Measurements from ENCODE around the gene KRT78. TPM values are rescaled to one million over a fixed set of nuclear protein-coding genes. Genes with fewer than 3 reads are reported as not detected.

KRT78 gene
- total and polyA plus RNA-seq, 9 of the 15 experiments (the other 6 are each of a cell fraction or from before 2014, with no cell fraction given) = not detected

DNA sequence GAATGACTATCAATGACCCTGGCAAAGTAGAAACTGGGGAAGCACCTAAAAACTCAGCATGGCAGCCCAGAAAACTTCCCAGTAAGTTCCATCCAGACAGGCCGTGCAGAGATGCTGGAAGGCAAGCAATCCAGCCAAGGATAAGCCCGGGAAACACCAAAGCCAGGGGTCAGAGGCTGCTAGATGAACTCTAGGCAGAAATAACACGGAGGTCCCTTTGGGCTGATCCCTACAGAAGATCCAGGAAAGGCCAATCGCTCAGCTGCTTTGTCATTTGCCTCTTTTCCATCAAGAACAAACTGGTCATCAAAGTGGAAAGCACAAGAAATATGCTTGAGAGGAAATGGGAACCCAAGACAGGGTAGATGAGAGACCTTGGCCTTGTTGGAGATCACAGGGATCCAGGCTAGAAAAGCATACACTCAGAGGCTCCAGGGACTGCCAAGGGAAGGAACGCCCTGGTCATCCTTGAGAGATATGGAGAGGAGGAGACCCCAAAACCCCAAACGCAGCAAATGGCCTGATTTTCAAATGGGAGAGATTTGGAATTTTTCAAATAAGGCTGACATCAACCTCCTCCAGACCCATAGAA is 21.2 kb downstream of the KRT78 start:
- BruUV-seq (replicated peaks) = no TSS peak
- intact Hi-C loops (cut with micrococcal nuclease) = no loop called here

More for the DNA sequence above, 21.2 kb downstream of the KRT78 start:
- in situ Hi-C loops (cut with MboI) = no loop called here
- Histone ChIP-seq H4K20me1 (replicated peaks; ENCODE audit: control insufficient read depth, insufficient read depth, low read length) (no peaks in the 10 kb centered on the region; the same call in 1 of the 2 replicates), H3K27ac (ENCODE audit: extremely low read depth, low read depth, low read length) (no peak overlapping the region), H3K36me3 (ENCODE audit: control insufficient read depth, insufficient read depth, low read length) (no peaks in the 10 kb centered on the region), H3K27me3 (ENCODE audit: control insufficient read depth in 2 of 2, insufficient read depth in 2 of 2, low read length in 2 of 2) (peaks cover 35 to 63% of the 10 kb centered on the region in 2 experiments), H3K9me1 (ENCODE audit: control insufficient read depth, insufficient read depth, low read length) (no peaks in the 10 kb centered on the region), H3K4me2 (ENCODE audit: insufficient read depth, low read length) (no peak overlapping the region), H3K4me3 (no peak overlapping the region), H3K79me2 (ENCODE audit: control insufficient read depth, insufficient read depth, low read length) (no peaks in the 10 kb centered on the region), H3K9me3 (replicated peaks; ENCODE audit: control insufficient read depth, insufficient read depth, low read depth, low read length) (no peaks in the 10 kb centered on the region), H3K4me1 (replicated peaks in 1 of 2; ENCODE audit: control insufficient read depth in 2 of 2, insufficient read depth in 2 of 2, low read length in 2 of 2) (no peaks in the 10 kb centered on the region), H3K9ac (ENCODE audit: insufficient read depth in 1 of 2, low read depth in 2 of 2, low read length in 2 of 2) (no peak overlapping the region), H2AFZ (ENCODE audit: low read depth, low read length) (no peak overlapping the region)
- no peak for DNase-seq (ENCODE audit: extremely low read depth in 1 of 4, low spot score in 3 of 4)
- FAIRE-seq = no peak
- ChIA-PET CTCF (ENCODE audit: low intra/inter-chr PET ratio) (no interaction called here), POLR2A (interaction anchor here (0.6 kb wide), 1 partner anchor 13 kb away, joined by 3 read pairs; no protein-coding TSS in a partner anchor)
- no peak for ATAC-seq
- TF ChIP-seq ZNF436 (CRISPR knock-in tag; IDR thresholded peaks at IDR 0.05) (no peak), C11orf30 (IDR thresholded peaks at IDR 0.05; ENCODE audit: low read depth) (no peak), ZNF584 (CRISPR knock-in tag; IDR thresholded peaks at IDR 0.05; ENCODE audit: low read depth) (no peak), ZSCAN29 (IDR thresholded peaks at IDR 0.05) (no peak), PHB (CRISPR knock-in tag; IDR thresholded peaks at IDR 0.05) (no peak), ZNF311 (CRISPR knock-in tag; IDR thresholded peaks at IDR 0.05) (no peak)
- TF ChIP-seq, protein P1, sequence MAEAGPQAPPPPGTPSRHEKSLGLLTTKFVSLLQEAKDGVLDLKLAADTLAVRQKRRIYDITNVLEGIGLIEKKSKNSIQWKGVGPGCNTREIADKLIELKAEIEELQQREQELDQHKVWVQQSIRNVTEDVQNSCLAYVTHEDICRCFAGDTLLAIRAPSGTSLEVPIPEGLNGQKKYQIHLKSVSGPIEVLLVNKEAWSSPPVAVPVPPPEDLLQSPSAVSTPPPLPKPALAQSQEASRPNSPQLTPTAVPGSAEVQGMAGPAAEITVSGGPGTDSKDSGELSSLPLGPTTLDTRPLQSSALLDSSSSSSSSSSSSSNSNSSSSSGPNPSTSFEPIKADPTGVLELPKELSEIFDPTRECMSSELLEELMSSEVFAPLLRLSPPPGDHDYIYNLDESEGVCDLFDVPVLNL (CRISPR knock-in tag; IDR thresholded peaks at IDR 0.05; ENCODE audit: low read depth) = no peak
- TF ChIP-seq, protein P2, sequence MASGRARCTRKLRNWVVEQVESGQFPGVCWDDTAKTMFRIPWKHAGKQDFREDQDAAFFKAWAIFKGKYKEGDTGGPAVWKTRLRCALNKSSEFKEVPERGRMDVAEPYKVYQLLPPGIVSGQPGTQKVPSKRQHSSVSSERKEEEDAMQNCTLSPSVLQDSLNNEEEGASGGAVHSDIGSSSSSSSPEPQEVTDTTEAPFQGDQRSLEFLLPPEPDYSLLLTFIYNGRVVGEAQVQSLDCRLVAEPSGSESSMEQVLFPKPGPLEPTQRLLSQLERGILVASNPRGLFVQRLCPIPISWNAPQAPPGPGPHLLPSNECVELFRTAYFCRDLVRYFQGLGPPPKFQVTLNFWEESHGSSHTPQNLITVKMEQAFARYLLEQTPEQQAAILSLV (tag; IDR thresholded peaks at IDR 0.05) = no peak
- WGBS (ENCODE audit: insufficient coverage, low coverage, missing lambda C conversion rate) = 2% methylated on average over 6 of the region's 6 CpGs

Measured in K562 (cell line).